Measurements from ENCODE around the gene SESTD1.
"Not testable (repeated sequence)": the region's sequence is repeated elsewhere in the genome, so short reads cannot be mapped to it uniquely, and the experiment has no call there.

Gene SESTD1

DNA sequence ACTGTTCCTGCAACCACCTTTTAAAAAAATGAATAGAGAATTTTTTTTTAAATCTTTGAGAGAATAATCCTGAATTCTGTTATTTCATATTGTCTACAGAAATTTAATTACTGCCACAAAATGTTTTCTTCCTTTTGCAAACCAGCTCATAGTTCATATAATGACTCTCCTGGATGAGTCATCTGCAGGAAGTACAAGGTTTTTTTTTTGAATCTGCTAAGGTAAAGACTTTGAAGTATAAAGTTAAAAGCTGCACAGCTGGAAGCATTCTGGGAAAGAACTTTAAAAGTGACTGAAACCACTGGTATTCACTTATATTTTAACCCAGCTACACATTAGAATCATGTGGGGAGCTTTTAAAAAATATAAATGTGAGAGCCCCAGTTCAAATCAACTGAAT is 25.4 kb downstream of the SESTD1 start:
- DNase-seq (ENCODE audit: low read depth): no peak

DNA sequence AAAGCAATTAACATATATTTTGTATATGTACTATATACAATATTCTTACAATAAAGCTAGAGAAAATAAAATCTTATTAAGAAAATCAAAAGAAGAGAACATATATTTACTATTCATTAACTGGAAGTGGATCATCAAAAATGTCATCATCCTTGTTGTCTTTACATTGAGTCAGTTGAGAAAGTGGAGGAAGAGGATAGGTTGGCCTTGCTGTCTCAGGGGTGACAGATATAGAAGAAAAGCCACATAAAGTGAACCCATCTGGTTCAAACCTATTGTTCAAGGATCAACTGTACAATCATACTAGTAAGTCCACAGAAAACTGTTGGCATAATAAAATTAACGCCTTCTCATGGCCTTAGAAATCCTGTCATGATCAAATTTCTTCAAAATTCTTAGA is 26.6 kb downstream of the SESTD1 start:
- DNase-seq (ENCODE audit: low read depth): no peak

DNA sequence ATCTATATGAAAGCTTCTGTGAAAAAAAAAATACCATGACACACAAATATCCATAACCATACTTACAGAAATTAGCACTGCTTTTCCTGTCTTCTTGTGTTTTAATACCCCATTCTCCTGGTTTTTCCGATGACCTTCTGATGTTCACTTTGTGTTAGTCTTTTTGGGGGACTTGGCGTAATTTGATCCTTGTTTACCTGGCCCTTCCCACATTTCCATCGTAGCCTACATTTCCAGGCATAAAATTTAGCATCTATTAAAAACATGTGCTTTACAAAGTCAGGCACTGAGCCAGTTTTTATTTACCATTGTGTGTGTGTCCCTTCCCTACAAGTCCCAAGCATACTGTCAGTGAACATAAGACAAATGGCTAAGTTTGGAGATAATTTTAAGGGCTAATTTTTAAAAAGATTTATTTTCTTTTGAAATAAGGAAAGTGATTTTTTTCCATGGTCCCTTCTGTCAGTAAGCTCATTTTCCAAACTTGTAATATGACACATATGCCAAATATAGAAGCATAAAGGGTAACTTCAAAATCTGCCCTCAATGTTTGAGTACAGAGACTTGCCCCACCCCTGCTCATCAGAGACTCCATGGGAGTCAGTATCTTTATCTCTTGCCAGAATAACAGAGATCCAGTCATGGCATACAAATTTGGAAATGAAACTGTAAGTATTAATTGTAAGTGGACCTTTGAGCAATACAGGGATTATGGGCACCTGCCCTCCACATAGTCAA is 27.3 kb downstream of the SESTD1 start:
- DNase-seq (ENCODE audit: low read depth): no peak

DNA sequence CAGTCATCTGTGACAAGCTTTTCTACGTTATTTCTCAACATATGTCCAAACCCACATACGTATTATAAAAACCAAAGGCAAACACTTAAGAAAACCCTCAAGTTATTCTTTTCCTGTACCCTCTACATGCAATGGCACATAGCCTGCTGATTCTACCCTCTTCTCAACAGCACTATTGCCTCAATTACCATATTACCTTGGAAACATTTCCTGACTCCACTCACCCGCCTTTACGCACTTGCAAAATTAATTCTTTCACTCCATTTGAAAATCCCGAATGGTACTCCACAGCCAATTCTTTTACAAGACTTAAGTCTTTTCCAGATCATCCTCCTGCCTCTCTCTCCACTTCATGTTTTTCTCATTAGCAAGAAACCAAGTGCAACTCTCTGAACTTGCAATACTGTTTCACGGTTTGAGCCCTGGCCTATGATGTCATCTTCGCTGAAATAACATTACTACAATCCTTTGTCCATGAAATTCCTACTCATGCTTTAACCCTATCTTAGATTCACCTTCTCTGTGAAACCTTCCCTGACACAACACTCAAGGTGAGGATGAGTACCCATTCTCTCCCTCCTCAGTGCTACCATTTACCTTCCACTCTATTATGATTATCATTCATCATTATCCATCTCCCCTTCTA is 29.0 kb downstream of the SESTD1 start:
- DNase-seq (ENCODE audit: low read depth): peak; percentile 14

DNA sequence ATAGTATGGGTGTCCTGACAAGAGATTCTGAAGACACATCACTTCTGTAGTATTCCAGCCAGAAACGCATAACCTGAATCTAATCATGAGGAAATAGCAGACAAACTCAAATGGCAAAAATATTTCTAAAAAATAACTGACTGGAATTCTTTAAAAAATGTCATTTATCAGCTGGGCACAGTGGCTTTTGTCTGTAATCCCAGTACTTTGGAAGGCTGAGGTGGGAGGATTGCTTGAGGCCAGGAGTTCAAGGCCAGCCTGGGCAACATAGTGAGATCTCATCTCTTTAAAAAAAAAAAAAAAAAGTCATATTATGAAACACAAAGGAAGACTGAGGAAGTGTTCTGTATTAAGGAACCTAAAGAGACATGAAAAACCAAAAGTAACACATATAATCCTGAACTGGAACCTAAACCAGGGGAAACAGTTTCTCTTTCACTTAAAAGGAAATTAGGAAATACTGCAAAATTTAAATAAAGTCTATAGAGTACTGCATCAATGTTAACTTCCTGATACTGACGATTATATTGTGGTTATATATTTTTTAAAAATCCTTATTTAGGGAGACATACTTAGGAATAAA is 29.9 kb downstream of the SESTD1 start:
- DNase-seq (ENCODE audit: low read depth): no peak

DNA sequence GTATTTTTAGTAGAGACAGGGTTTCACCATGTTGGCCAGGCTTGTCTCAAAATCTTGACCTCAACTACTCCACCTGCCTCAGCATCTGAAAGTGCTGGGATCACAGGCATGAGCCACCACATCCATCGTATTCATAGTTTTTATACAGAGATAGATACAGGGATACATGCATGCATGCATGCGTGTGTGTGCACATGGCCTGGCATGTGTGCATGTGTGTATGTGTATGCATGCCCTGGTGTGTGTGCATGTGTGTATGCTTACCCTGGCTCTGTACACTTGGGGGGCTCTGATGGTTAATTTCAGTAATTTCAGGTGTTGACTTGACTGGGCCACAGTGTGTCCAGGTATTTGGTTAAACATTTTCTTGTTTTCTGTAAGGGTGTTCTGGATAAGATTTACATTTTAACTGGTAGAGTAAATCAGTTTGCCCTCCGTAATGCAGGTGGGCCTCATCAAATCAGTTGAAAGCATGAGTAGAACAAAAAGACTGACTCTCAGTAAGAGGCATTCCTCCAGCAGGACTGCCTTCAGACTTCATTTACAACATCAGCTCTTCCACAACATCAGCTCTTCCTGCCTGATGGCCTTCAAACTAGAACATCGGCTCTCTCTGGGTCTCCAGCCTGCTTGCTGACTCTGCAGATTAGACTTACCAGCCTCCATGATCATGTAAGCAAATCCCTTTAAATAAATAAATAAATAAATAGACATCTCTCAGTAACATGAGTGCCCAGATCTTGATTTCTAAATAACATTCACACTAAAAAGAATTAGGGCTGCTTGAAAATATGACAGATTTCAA is 30.8 kb downstream of the SESTD1 start:
- no peak for DNase-seq (ENCODE audit: low read depth)

DNA sequence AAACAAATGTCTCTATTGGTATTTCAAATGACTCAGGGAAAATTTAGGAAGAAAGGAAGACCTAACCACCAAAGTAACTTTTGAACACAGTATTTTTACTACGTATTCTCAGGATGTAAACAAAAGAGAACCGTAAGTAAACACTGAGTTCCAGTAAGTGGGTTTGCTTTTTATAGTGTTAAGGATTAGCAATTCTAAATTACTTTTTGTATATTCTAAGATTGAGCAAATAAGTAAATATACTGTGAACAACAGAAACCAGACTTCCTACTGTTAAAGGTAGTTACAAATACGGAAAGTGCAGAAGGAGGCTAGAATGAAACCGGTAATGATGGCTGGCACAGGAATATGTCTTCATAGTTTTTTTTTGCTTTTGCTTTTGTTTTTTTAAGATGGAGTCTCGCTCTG is 31.5 kb downstream of the SESTD1 start:
- DNase-seq (ENCODE audit: low read depth): no peak

DNA sequence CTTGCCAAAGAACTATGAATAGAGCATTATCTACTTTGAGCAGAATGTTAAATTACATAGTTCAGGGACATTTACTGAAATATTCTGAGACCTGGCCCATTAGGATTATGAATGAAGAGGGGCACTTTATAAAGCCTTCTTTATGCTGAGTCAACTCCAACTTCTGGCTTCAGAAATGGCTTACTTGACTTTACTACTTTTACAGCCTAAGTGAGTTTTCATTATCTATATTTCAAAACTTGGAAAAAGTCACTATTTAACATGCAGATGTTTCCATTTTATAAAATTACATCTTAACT is 37.7 kb downstream of the SESTD1 start:
- no peak for DNase-seq (ENCODE audit: low read depth)

DNA sequence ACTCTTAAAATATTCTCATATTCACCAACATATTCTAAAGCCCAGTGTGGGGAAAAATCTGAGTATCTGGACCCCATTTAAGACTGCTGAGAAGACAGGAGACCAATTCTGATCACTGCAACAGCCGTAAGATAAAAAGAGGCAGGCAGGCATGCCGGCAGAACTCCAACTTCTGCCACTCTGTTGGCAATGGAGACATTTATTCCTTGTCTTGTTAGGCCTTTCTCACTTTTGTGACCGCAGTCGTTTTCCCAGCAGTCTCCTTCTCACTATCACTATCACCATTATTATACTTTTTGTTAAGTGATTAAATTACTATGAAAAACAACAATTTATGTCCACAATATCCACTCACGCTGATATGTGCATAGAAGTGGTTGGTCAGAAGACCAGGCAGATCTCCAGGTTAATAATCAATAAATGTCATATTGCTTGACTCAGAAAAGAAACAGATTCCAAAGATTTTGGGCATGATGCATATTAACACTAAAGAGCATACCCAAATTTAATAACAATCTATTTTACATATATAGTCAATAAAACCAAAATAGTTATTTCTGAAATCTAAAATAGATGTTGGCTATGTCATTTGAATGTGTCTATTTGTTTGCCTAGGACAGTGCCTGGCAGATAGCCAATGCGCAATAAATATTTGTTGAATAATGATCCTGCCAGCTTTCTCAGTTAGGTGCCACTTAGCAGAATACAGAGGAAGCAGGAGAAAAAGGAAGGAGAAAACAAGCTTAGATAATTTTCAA is 38.2 kb downstream of the SESTD1 start:
- DNase-seq (ENCODE audit: low read depth): no peak

DNA sequence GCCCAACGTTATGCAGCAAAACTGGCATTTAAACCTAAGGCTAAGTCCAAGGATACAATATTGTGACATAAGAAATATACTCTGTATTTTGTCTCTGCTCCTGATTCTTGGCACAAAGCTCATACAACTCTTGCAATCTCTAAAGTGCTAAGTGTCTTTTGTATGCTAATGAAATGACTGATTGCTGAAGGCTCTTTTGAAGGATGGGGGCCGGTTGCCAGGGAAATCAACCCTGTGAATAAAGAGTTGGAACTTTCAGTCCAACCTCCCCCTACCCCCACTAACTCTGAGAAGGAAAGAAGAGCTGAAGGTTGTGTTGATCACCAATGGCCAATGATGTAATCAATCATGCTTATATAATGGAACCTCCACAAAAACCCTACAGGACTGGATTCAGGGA is 40.3 kb downstream of the SESTD1 start:
- DNase-seq (ENCODE audit: low read depth): no peak

DNA sequence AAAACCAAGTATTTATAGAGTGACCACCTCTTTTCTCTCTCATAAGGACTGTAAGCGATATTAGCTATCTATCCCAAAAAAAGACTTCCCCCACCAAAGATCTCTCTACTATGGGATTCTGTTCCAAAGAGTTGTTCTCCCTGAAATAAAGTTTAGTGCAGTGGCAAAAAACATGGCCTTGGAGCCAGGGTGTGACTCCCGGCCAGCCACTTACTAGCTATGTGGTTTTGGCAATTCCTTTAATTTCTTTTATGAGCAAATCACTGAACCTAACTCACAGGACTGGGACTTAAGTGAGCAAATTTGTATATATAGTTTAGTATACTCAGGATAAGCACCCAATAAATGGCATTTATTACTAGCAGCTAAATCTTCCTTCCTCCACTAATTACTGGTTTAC is 42.6 kb downstream of the SESTD1 start:
- no peak for DNase-seq (ENCODE audit: low read depth)

DNA sequence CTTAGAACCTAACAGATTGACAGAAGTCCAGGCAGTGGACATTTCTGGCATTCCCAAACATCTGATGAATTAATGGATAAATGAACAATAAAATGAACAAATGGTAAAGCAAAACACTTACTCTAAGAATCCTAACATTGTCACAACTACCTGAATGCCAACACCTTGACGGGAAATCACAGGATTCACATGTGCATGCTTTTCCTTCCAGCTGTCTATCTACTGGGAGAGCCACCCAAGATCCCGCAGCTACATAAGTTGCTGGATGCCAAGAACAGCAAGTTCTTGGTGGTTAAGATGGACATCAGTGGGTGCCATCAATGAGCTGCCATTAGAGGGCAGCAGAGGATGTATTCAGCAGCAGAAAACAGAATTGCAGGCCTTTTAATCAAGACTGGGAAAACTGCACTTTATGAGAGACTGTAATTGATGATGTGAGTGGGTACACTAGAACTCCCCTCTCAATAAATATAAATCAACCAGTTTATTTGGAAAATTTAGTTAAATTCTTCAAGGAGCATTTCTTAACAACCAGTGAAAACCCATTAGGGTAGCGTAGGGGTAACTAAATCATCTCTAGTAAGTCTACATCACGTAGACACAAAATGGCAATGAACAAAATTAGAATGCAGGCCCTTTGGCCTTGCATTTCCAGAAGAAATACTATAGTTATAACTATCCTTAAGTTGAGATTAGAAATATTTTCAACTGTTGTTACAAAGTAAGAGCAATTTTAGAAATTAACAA is 45.6 kb downstream of the SESTD1 start:
- peak; percentile 33 for DNase-seq (ENCODE audit: low read depth)

DNA sequence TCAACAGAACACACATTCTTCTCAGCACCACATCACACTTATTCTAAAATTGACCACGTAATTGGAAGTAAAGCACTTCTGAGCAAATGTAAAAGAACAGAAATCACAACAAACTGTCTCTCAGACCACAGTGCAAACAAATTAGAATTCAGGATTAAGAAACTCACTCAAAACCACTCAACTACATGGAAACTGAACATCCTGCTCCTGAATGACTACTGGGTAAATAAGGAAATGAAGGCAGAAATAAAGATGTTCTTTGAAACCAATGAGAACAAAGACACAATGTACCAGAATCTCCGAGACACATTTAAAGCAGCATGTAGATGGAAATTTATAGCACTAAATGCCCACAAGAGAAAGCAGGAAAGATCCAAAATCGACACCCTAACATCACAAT is 50.0 kb downstream of the SESTD1 start:
- not testable (repeated sequence) for DNase-seq (ENCODE audit: low read depth)

DNA sequence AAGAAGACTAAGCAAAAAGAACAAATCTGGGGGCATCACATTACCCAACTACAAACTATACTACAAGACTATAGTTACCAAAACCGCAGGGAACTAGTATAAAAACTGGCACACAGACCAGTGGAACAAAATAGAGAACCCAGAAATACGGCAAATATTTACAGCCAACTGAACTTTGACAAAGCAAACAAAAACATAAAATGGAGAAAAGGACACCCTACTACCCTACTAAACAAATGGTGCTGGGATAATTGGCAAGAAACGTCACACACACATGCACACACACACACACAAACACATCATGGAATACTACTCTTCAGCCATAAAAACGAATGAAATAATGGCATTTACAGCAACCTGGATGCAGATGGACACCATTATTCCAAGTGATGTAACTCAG is 53.3 kb downstream of the SESTD1 start:
- no peak for DNase-seq (ENCODE audit: low read depth)

DNA sequence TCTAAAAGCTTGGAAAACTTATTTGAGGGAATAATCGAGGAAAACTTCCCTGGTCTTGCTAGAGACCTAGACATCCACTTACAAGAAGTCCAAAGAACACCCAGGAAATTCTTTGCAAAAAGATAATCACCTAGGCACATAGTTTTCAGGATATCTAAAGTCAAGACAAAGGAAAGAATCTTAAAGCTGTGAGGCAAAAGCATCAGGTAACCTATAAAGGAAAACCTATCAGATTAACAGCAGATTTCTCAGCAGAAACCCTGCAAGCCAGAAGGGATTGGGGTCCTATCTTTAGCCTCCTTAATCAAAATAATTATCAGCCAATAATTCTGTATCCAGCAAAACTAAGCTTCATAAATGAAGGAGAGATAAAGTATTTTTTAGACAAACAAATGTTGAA is 56.4 kb downstream of the SESTD1 start:
- DNase-seq (ENCODE audit: low read depth): not testable (repeated sequence)

DNA sequence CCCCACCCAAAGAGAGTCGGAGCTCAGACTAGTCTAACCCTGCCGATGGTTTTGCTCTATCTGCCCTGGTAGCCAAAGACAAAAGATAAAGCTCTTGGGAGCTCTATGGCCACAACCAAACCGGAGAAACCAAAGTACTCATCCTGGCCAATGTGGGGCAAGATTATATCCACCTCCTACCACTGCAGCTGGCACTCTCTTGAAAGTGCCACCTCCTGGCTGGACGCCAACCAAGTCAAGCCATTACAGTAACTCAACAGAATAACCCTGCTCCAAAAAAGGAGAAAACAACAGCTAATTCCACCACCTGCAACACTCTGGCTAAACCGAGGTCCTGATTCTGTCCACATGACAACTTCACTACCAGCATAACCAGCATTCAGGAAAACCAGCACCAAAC is 57.6 kb downstream of the SESTD1 start:
- DNase-seq (ENCODE audit: low read depth): no peak

DNA sequence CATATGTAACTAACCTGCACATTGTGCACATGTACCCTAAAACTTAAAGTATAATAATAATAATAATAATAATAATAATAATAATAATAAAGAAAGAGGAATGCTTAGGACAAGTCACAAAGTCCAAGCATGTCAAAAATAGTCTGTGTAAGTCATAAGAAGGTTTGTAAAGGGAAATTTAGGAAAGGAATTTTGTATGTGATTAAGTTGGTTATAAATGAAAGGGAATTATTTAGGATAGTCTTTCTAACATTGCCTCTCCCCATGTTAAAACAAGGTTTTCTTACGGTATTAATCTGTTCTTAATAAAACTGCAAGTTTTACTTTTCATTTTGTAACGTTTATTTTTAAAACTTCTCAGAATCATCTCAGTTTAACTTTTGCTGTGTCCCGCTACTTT is 62.8 kb downstream of the SESTD1 start:
- no peak for DNase-seq (ENCODE audit: low read depth)

DNA sequence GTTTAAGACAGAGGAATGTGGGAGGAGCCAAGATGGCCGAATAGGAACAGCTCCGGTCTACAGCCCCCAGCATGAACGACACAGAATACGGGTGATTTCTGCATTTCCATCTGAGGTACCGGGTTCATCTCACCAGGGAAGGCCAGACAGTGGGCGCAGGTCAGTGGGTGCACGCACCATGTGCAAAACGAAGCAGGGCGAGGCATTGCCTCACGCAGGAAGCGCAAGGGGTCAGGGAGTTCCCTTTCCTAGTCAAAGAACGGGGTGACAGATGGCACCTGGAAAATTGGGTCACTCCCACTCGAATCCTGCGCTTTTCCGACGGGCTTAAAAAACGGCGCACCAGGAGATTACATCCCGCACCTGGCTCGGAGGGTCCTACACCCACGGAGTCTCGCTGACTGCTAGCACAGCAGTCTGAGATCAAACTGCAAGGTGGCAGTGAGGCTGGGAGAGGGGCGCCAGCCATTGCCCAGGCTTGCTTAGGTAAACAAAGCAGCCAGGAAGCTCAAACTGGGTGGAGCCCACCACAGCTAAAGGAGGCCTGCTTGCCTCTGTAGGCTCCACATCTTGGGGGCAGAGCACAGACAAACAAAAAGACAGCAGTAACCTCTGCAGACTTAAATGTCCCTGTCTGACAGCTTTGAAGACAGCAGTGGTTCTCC is 68.6 kb downstream of the SESTD1 start:
- DNase-seq (ENCODE audit: low read depth): not testable (repeated sequence)

DNA sequence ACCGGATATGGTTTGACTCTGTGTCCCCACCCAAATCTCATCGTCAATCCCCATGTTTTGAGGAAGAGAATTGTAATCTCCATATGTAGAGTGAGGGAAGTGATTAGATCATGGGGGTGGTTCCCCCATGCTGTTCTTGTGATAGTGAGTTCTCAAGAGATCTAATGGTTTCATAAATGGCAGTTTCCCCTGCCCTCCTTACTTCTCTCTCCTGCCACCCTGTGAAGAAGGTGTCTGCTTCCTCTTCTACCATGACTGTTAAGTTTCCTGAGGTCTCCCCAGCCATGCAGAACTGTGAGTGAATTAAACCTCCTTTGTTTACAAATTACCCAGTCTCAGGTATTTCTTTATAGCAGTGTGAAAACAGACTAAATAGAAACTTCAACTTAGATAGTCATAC is 69.5 kb downstream of the SESTD1 start:
- DNase-seq (ENCODE audit: low read depth): no peak

DNA sequence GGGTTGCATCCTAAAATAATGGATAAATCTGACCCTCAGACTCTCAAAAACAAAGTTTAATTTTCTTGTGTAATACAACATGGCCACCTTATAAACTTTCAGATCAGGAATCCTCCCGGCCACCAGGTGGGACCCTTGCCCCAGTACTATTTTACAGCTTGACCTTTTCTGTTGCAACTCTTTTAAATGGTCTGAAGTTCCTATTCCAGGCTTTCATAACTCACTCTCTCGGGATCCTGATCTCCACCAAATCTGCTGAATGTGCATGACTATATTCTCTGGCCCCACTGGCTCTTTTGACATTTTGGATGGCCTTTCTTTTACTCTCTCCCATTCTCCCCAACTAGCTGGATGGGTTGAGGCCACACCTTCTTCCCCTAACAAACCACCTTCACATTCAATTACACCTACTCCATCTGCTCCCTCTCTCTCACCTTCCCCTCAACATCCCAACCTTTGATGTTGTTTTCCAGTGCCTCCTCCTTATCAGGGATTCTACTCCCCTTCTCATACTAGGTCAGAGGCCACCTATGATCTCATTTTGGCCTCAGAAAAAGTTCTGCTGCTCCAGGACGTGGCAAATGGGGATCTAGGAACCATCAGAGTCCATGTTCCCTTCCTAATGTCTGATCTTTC is 70.8 kb downstream of the SESTD1 start:
- DNase-seq (ENCODE audit: low read depth): no peak

All from GM04503 (cell line).